ENCODE results near the gene RSL1D1. TPM values are rescaled to one million over a fixed set of nuclear protein-coding genes. Genes with fewer than 3 reads are reported as not detected.

The RSL1D1 gene
- total RNA-seq, 4 donors from 2014 or later: 82.4 to 426 (median 182) TPM

DNA sequence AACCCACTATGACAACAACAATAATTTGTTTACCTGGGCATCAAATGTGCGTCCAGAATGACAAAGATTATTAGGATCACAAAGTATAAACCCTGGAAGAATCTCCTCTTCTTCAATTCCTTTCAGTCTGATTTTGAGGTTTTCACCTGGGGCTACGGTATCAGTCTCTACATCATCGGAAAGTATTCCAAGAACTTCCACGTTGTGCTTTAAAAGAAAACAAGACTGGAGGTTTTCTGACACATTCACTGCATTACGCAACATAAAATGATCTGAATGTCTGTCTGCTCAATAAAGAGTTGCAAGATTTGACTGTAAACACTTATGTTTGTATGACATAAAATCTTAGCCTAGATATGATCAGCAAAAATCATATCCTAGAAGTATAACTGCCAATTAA is 26.0 kb upstream of the RSL1D1 start:
- Histone ChIP-seq H3K27ac (no peak overlapping the region), H3K4me3 (replicated peaks in 1 of 3) (no peak overlapping the region), H3K9me3 (no peaks in the 10 kb centered on the region), H3K27me3 (no peaks in the 10 kb centered on the region), H3K36me3 (peaks cover 53 to 67% of the 10 kb centered on the region in 2 donors), H3K4me1 (no peaks in the 10 kb centered on the region)
- intact Hi-C loops (cut with DNase I): no loop called here
- no peak for DNase-seq
- TF ChIP-seq POLR2A (IDR thresholded peaks at IDR 0.05): no peak
- TF ChIP-seq, protein P1, sequence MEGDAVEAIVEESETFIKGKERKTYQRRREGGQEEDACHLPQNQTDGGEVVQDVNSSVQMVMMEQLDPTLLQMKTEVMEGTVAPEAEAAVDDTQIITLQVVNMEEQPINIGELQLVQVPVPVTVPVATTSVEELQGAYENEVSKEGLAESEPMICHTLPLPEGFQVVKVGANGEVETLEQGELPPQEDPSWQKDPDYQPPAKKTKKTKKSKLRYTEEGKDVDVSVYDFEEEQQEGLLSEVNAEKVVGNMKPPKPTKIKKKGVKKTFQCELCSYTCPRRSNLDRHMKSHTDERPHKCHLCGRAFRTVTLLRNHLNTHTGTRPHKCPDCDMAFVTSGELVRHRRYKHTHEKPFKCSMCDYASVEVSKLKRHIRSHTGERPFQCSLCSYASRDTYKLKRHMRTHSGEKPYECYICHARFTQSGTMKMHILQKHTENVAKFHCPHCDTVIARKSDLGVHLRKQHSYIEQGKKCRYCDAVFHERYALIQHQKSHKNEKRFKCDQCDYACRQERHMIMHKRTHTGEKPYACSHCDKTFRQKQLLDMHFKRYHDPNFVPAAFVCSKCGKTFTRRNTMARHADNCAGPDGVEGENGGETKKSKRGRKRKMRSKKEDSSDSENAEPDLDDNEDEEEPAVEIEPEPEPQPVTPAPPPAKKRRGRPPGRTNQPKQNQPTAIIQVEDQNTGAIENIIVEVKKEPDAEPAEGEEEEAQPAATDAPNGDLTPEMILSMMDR (IDR thresholded peaks at IDR 0.05): no peak
- WGBS, 2 donors: 88% methylated on average over 5 of the region's 5 CpGs

DNA sequence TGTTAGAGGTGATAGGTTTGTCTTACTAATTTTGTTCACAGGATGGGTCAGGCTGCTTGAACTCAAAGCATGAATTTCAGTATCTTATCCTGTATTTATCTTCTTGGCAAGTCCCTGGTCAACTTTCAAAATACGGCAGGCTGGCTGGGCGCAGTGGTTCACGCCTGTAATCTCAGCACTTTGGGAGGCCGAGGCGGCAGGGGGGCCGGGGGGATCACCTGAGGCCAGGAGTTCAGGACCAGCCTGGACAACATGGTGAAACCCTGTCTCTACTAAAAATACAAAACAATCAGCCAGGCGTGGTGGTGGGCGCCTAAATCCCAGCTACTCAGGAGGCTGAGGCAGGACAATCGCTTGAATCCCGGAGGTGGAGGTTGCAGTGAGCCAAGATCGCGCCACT is 25.0 kb upstream of the RSL1D1 start:
- Histone ChIP-seq H3K36me3 (peaks cover 45 to 61% of the 10 kb centered on the region in 2 donors), H3K27me3 (no peaks in the 10 kb centered on the region), H3K9me3 (no peaks in the 10 kb centered on the region), H3K4me3 (replicated peaks in 1 of 3) (no peak overlapping the region), H3K4me1 (peaks cover 0 to 2% of the 10 kb centered on the region in 2 donors), H3K27ac (no peak overlapping the region)
- WGBS, 2 donors: 87 to 93% methylated on average over 12 of the region's 12 CpGs
- intact Hi-C loops (cut with DNase I): no loop called here
- no peak for DNase-seq
- no peak for TF ChIP-seq POLR2A (IDR thresholded peaks at IDR 0.05)
- TF ChIP-seq, protein P1 (IDR thresholded peaks at IDR 0.05): no peak

DNA sequence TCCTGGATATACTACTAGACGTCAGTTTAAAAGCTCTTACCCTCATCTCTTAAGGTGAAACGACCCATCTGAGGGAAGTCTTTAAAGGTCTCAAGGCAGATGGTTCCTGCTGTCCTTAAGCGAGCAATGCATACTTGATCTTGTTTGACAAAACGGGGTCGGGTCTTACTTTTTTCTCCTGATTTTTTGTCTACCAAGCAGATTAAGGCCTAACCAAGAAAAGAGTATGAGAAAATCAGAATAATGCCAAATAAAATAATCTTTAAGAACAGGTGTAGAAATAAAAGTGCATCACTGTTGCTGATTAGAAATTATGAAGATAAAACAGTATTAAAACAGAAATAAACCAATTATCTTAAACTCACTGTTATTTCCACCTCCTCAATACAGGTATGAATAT is 24.4 kb upstream of the RSL1D1 start:
- no peak for DNase-seq
- Histone ChIP-seq H3K27me3 (no peaks in the 10 kb centered on the region), H3K36me3 (peaks cover 39 to 56% of the 10 kb centered on the region in 2 donors), H3K4me1 (peaks cover 0 to 7% of the 10 kb centered on the region in 2 donors), H3K4me3 (replicated peaks in 1 of 3) (no peak overlapping the region), H3K9me3 (no peaks in the 10 kb centered on the region), H3K27ac (no peak overlapping the region)
- 89 to 92% methylated on average over 5 of the region's 5 CpGs for WGBS, 2 donors
- intact Hi-C loops (cut with DNase I): no loop called here
- no peak for TF ChIP-seq POLR2A (IDR thresholded peaks at IDR 0.05)
- TF ChIP-seq, protein P1 (IDR thresholded peaks at IDR 0.05): no peak

DNA sequence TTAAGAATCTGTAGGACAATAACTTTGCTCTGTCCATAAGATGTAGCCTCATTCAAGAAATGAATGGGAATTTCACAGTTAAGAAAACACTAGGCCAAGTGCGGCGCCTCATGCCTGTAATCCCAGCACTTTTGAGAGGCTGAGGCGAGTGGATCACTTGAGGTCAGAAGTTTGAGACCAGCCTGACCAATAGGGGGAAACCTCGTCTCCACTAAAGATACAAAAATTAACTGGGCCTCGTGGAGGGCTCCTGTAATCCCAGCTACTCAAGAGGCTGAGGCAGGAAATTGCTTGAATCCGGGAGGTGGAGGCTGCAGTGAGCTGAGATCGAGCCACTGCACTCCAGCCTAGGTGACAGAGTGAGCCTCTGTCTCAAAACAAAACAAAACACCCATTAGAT is 19.9 kb upstream of the RSL1D1 start:
- H3K27ac ChIP-seq: peak overlapping the region in 1 of 3 donors; percentile 13
- no peak overlapping the region for H3K4me3 ChIP-seq (replicated peaks in 1 of 3)
- WGBS, 2 donors: 39 to 41% methylated on average over 7 of the region's 7 CpGs
- intact Hi-C loops (cut with DNase I): no loop called here
- H3K4me1 ChIP-seq: peaks cover 0 to 7% of the 10 kb centered on the region in 2 donors
- no peaks in the 10 kb centered on the region for H3K27me3 ChIP-seq
- H3K36me3 ChIP-seq: peaks cover 19 to 32% of the 10 kb centered on the region in 2 donors
- DNase-seq: peak; percentile 12 to 24
- no peak for TF ChIP-seq POLR2A (IDR thresholded peaks at IDR 0.05)
- TF ChIP-seq, protein P1 (IDR thresholded peaks at IDR 0.05): peak in 3 of 6 experiments; percentile 3 to 18 (median 17)
- no peaks in the 10 kb centered on the region for H3K9me3 ChIP-seq

DNA sequence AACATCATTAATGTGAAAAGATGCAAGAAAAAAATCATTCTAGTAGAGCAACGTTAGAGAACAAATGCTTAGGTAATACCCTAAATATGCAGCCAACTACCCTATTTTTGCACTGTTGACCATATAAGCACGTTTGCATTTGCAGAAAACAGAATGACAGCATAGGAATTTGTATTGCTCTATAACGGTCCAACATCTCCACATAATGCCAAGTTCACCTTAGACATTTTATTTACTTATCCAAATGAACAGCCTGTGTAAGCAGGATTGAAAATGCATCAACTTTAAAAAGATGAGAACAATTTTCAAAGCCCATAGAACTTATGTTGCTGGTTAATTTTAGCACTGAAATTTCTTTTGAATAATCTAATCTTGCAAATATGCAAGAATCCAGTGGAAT is 19.1 kb upstream of the RSL1D1 start:
- H3K27me3 ChIP-seq: no peaks in the 10 kb centered on the region
- WGBS, 2 donors: 65 to 68% methylated on average over 3 of the region's 3 CpGs
- no peak for DNase-seq
- H3K36me3 ChIP-seq: peaks cover 11 to 24% of the 10 kb centered on the region in 2 donors
- H3K9me3 ChIP-seq: no peaks in the 10 kb centered on the region
- TF ChIP-seq, protein P1 (IDR thresholded peaks at IDR 0.05): no peak
- TF ChIP-seq POLR2A (IDR thresholded peaks at IDR 0.05): no peak
- peaks cover 0 to 7% of the 10 kb centered on the region in 2 donors for H3K4me1 ChIP-seq
- intact Hi-C loops (cut with DNase I): no loop called here
- H3K27ac ChIP-seq: no peak overlapping the region
- H3K4me3 ChIP-seq (replicated peaks in 1 of 3): no peak overlapping the region

All from thyroid gland (tissue), 4 donors.